K562 (cell line): ENCODE results near the gene FUNDC1. TPM values are rescaled to one million over a fixed set of nuclear protein-coding genes. Genes with fewer than 3 reads are reported as not detected.

Experiments used
- ARHGAP35 ChIP-seq: fragments of 450-650 bp; IDR thresholded peaks from 2 replicates; pipeline ENCODE4 v1.6.1; 2018; ENCODE audit not compliant: partially characterized antibody
- MTA3 ChIP-seq: fragments of 450-650 bp; formaldehyde crosslinking; IDR thresholded peaks from 2 replicates; pipeline ENCODE4 v1.6.1; 2017; ENCODE audit warnings: mild to moderate bottlenecking, borderline replicate concordance
- MYBL2 ChIP-seq, 2 experiments: fragments of 450-650 bp in 1 of 2; sonication (generic) in 1 of 2; formaldehyde crosslinking in 1 of 2; IDR thresholded peaks; 2 replicates each; pipeline versions ENCODE4 v1.6.1 to v1.8.1; 2017 to 2022; ENCODE audit warnings: borderline replicate concordance in 1 of 2, inconsistent platforms in 1 of 2, low read depth in 1 of 2, mild to moderate bottlenecking in 1 of 2, missing genetic modification reagents in 1 of 2, moderate library complexity in 1 of 2
- NR1H2 ChIP-seq: sonication (generic); formaldehyde crosslinking; IDR thresholded peaks from 2 replicates; pipeline ENCODE4 v1.4.0; 2020; ENCODE audit warnings: mild to moderate bottlenecking, missing genetic modification reagents
- XRCC5 ChIP-seq: fragments of 200-400 bp; formaldehyde crosslinking; IDR thresholded peaks from 2 replicates; pipeline ENCODE4 v1.6.1; 2017; ENCODE audit warnings: low read depth, mild to moderate bottlenecking, low read length
- ZNF133 ChIP-seq: fragments of 250-450 bp; sonication (Bioruptor Pico); IDR thresholded peaks from 2 replicates; pipeline ENCODE4 v1.4.0; 2020; ENCODE audit warnings: mild to moderate bottlenecking
- ZNF165 ChIP-seq: fragments of 250-450 bp; sonication (Bioruptor Pico); IDR thresholded peaks from 2 replicates; pipeline ENCODE4 v1.4.0; 2020; ENCODE audit warnings: borderline replicate concordance
- ZNF707 ChIP-seq: fragments of 250-450 bp; sonication (Bioruptor Pico); conservative IDR thresholded peaks from 2 replicates; pipeline ENCODE4 v1.8.0; 2022; ENCODE audit warnings: inconsistent platforms, mild to moderate bottlenecking, moderate library complexity
- polyA plus RNA-seq, 8 experiments: library from polyadenylated mRNA; depleted of rRNA in 4 of 8; stranded (reverse) in 5 of 8; unstranded in 3 of 8; fragments of >200 nt; fragmentation: Nextera tagmentation in 2 of 8; fragmentation: Illumina TruSeq in 1 of 8; extraction: Ambion mirVana in 2 of 8; extraction: Trizol in 1 of 8; gene quantifications; 2 replicates each; pipeline versions ENCODE4 v1.2.1 to v1.2.3, GENCODE V29; 2011 to 2014; ENCODE audit warnings: inconsistent platforms in 1 of 8, missing spikeins in 1 of 8
- total RNA-seq, 7 experiments: library from RNA; depleted of rRNA in 6 of 7; stranded (reverse); fragments of >200 nt in 6 of 7; fragmentation: Illumina TruSeq in 2 of 7; extraction: Trizol in 2 of 7; gene quantifications; 2 replicates each; pipeline versions ENCODE4 v1.2.1 to v1.2.3, GENCODE V29; 2011 to 2021; ENCODE audit warnings: low replicate concordance in 1 of 7
- TF ChIP-seq, protein P1 (sequence below): sonication (generic); IDR thresholded peaks from 2 replicates; pipeline ENCODE4 v1.6.1; 2016
- TF ChIP-seq, protein P2 (sequence below): sonication (generic); formaldehyde crosslinking; IDR thresholded peaks from 2 replicates; pipeline ENCODE4 v1.5.0; 2020; ENCODE audit warnings: missing genetic modification reagents
- TF ChIP-seq, protein P3 (sequence below): fragments of 450-650 bp; IDR thresholded peaks from 2 replicates; pipeline ENCODE4 v1.6.1; 2016; ENCODE audit warnings: low read depth
- TF ChIP-seq, protein P4 (sequence below): sonication (generic); formaldehyde crosslinking; IDR thresholded peaks from 2 replicates; pipeline ENCODE4 v1.8.0; 2022; ENCODE audit warnings: mild to moderate bottlenecking, missing genetic modification reagents

Gene FUNDC1
- total and polyA plus RNA-seq, 9 of the 15 experiments (the other 6 are each of a cell fraction or from before 2014, with no cell fraction given): 15.6 to 59.1 (median 29.3) TPM

DNA sequence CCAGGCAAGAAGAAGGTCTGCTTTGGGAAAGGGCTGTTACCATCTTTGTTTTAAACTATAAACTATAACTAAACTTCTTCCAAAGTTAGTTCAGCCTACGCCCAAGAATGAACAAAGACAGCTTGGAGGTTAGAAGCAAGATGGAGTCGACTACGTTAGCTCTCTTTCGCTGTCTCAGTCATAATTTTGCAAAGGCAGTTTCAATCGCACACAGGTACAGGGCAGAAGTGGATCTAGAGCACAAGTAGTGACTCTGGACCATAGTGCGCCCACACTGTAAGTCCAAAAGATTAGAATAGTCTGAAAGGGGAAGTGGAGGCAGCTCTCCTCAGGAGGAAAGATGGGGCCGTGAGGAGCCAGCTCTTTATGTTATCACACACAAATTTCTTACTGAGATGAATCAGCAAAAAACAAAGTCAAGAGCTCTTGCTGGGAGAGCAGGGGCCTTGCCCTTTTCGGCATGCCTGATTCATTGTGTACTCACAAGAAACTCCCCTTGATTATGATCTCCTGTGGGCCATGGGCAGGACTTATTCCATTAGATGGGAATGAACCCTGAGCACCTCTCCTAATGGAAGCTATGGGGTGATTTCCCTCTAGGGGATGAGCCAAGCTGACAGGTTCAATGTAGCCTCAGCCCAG, 58.6 kb downstream of the FUNDC1 start (continued):
- no peak for TF ChIP-seq NR1H2 (CRISPR knock-in tag)
- no peak for TF ChIP-seq MYBL2 (IDR thresholded peaks at IDR 0.05; ENCODE audit: low read depth)
- TF ChIP-seq MYBL2 (CRISPR knock-in tag; IDR thresholded peaks at IDR 0.05; ENCODE audit: borderline replicate concordance): no peak
- TF ChIP-seq, protein P1, sequence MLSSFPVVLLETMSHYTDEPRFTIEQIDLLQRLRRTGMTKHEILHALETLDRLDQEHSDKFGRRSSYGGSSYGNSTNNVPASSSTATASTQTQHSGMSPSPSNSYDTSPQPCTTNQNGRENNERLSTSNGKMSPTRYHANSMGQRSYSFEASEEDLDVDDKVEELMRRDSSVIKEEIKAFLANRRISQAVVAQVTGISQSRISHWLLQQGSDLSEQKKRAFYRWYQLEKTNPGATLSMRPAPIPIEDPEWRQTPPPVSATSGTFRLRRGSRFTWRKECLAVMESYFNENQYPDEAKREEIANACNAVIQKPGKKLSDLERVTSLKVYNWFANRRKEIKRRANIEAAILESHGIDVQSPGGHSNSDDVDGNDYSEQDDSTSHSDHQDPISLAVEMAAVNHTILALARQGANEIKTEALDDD: no peak
- peak; percentile 74; the same call in 1 of the 2 replicates for TF ChIP-seq ZNF133 (CRISPR knock-in tag)
- no peak for TF ChIP-seq ZNF707
- TF ChIP-seq ARHGAP35: no peak
- peak; percentile 89; the same call in 1 of the 2 replicates for TF ChIP-seq ZNF165 (CRISPR knock-in tag)
- TF ChIP-seq, protein P2, sequence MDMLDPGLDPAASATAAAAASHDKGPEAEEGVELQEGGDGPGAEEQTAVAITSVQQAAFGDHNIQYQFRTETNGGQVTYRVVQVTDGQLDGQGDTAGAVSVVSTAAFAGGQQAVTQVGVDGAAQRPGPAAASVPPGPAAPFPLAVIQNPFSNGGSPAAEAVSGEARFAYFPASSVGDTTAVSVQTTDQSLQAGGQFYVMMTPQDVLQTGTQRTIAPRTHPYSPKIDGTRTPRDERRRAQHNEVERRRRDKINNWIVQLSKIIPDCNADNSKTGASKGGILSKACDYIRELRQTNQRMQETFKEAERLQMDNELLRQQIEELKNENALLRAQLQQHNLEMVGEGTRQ (CRISPR knock-in tag): no peak
- no peak for TF ChIP-seq XRCC5
- TF ChIP-seq, protein P3, sequence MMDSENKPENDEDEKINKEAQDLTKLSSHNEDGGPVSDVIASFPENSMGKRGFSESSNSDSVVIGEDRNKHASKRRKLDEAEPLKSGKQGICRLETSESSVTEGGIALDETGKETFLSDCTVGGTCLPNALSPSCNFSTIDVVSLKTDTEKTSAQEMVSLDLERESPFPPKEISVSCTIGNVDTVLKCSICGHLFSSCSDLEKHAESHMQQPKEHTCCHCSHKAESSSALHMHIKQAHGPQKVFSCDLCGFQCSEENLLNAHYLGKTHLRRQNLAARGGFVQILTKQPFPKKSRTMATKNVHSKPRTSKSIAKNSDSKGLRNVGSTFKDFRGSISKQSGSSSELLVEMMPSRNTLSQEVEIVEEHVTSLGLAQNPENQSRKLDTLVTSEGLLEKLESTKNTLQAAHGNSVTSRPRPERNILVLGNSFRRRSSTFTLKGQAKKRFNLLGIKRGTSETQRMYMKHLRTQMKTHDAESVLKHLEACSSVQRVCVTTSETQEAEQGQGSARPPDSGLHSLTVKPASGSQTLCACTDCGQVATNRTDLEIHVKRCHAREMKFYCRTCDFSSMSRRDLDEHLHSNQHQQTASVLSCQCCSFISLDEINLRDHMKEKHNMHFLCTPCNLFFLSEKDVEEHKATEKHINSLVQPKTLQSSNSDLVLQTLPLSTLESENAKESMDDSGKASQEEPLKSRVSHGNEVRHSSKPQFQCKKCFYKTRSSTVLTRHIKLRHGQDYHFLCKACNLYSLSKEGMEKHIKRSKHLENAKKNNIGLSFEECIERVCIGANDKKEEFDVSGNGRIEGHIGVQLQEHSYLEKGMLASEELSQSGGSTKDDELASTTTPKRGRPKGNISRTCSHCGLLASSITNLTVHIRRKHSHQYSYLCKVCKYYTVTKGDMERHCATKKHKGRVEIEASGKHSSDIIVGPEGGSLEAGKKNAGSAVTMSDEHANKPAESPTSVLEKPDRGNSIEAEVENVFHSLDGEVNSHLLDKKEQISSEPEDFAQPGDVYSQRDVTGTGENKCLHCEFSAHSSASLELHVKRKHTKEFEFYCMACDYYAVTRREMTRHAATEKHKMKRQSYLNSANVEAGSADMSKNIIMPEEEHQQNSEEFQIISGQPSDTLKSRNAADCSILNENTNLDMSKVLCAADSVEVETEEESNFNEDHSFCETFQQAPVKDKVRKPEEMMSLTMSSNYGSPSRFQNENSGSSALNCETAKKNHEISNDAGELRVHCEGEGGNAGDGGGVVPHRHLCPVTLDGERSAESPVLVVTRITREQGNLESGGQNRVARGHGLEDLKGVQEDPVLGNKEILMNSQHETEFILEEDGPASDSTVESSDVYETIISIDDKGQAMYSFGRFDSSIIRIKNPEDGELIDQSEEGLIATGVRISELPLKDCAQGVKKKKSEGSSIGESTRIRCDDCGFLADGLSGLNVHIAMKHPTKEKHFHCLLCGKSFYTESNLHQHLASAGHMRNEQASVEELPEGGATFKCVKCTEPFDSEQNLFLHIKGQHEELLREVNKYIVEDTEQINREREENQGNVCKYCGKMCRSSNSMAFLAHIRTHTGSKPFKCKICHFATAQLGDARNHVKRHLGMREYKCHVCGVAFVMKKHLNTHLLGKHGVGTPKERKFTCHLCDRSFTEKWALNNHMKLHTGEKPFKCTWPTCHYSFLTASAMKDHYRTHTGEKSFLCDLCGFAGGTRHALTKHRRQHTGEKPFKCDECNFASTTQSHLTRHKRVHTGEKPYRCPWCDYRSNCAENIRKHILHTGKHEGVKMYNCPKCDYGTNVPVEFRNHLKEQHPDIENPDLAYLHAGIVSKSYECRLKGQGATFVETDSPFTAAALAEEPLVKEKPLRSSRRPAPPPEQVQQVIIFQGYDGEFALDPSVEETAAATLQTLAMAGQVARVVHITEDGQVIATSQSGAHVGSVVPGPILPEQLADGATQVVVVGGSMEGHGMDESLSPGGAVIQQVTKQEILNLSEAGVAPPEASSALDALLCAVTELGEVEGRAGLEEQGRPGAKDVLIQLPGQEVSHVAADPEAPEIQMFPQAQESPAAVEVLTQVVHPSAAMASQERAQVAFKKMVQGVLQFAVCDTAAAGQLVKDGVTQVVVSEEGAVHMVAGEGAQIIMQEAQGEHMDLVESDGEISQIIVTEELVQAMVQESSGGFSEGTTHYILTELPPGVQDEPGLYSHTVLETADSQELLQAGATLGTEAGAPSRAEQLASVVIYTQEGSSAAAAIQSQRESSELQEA: no peak
- no peak for TF ChIP-seq MTA3
- TF ChIP-seq, protein P4, sequence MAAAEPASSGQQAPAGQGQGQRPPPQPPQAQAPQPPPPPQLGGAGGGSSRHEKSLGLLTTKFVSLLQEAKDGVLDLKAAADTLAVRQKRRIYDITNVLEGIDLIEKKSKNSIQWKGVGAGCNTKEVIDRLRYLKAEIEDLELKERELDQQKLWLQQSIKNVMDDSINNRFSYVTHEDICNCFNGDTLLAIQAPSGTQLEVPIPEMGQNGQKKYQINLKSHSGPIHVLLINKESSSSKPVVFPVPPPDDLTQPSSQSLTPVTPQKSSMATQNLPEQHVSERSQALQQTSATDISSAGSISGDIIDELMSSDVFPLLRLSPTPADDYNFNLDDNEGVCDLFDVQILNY: no peak
